ENCODE data around the gene FGD2. TPM values are rescaled to one million over a fixed set of nuclear protein-coding genes. Genes with fewer than 3 reads are reported as not detected.

FGD2 gene
- total and polyA plus RNA-seq, 10 of the 15 experiments (the other 5 are each of a cell fraction or from before 2014, with no cell fraction given) = 5.2 to 88.1 (median 33.2) TPM

DNA sequence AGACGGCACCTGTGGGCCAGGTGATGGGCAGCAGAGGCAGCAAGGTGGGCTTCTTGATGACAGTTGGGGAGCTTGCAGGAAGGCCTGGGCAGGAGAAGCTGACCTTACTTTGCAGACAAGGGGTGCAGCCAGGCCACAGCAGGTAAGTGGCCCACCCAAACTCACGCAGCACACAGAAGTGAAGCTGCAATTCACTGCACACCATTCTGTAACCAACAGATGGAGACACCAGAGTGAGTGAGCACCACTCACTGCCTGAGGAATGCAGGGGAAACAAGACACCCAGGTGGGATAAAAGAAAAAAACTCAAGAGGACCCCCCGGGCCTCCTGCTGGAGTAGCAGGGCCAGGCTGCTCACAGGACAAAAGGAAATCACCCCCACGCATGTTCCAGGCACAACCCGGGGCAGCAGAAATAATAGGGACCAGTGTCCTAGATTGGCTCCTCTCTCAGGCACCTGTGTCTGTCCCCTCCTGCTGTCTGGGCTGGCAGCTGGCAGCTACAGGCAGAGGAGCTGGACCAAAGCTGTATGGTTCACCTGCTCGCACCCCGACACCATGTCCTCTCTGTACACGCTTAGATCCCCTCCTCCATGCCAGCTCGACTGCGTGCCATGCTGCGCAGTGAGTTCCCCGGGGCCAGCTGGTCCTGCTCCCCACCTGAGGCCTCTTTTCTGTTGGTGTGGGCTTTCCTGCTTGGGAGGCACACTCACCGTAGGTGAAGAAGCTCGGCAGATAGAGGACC is 24.4 kb upstream of the FGD2 start:
- Histone ChIP-seq H3K9ac (ENCODE audit: control insufficient read depth, insufficient read depth, low read length) (peak overlapping the region; percentile 25; the same call in 1 of the 2 replicates), H3K36me3 (ENCODE audit: control insufficient read depth in 2 of 2, insufficient read depth in 2 of 2, low read length in 1 of 2) (peaks cover 17 to 28% of the 10 kb centered on the region in 2 experiments), H2AFZ (ENCODE audit: control insufficient read depth, low read depth, low read length) (no peak overlapping the region), H3K9me3 (replicated peaks; ENCODE audit: control insufficient read depth, insufficient read depth, low read length) (no peaks in the 10 kb centered on the region), H3K4me2 (ENCODE audit: control insufficient read depth, insufficient read depth) (0 out of 2 replicates have a peak overlapping the region, but pooled peaks have one; percentile 13), H4K20me1 (ENCODE audit: control insufficient read depth, insufficient read depth) (peaks cover 14% of the 10 kb centered on the region), H3K79me2 (ENCODE audit: control insufficient read depth, insufficient read depth, low read length) (peaks cover 63% of the 10 kb centered on the region), H3K4me3 (no peak overlapping the region), H3K27me3 (replicated peaks in 1 of 2; ENCODE audit: control insufficient read depth in 2 of 2, insufficient read depth in 2 of 2, low read length in 1 of 2) (no peaks in the 10 kb centered on the region), H3K27ac (ENCODE audit: control insufficient read depth, insufficient read depth) (no peak overlapping the region), H3K4me1 (ENCODE audit: control insufficient read depth, insufficient read depth, low read length) (peaks cover 9% of the 10 kb centered on the region)
- POLR2A ChIA-PET = interaction anchor here (0.5 to 1.1 kb wide), 5 partner anchors 9 to 467 kb away, joined by 3 to 4 read pairs (median 3); no protein-coding TSS in a partner anchor
- no peak for DNase-seq (ENCODE audit: low read depth, low spot score)
- in situ Hi-C loops (cut with MboI) = no loop called here
- intact Hi-C loops (cut with micrococcal nuclease; ENCODE audit: unreplicated experiment) = loop anchor here (1.0 kb wide), 1 partner anchor 37 kb away; no protein-coding TSS in a partner anchor
- no peak for ATAC-seq
- TF ChIP-seq, protein P1, sequence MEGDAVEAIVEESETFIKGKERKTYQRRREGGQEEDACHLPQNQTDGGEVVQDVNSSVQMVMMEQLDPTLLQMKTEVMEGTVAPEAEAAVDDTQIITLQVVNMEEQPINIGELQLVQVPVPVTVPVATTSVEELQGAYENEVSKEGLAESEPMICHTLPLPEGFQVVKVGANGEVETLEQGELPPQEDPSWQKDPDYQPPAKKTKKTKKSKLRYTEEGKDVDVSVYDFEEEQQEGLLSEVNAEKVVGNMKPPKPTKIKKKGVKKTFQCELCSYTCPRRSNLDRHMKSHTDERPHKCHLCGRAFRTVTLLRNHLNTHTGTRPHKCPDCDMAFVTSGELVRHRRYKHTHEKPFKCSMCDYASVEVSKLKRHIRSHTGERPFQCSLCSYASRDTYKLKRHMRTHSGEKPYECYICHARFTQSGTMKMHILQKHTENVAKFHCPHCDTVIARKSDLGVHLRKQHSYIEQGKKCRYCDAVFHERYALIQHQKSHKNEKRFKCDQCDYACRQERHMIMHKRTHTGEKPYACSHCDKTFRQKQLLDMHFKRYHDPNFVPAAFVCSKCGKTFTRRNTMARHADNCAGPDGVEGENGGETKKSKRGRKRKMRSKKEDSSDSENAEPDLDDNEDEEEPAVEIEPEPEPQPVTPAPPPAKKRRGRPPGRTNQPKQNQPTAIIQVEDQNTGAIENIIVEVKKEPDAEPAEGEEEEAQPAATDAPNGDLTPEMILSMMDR (IDR thresholded peaks at IDR 0.05 in 2 of 3, conservative IDR thresholded peaks at IDR 0.05 in 1 of 3; ENCODE audit: control insufficient read depth in 2 of 3, extremely low read depth in 1 of 3, insufficient read depth in 1 of 3, low read depth in 3 of 3, low read length in 3 of 3) = peak in 2 of 3 experiments; percentile 22; a peak in 2 of 6 replicates
- TF ChIP-seq, protein P2, sequence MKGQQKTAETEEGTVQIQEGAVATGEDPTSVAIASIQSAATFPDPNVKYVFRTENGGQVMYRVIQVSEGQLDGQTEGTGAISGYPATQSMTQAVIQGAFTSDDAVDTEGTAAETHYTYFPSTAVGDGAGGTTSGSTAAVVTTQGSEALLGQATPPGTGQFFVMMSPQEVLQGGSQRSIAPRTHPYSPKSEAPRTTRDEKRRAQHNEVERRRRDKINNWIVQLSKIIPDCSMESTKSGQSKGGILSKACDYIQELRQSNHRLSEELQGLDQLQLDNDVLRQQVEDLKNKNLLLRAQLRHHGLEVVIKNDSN (IDR thresholded peaks at IDR 0.05; ENCODE audit: borderline replicate concordance, extremely low read length, insufficient read depth, low read depth, low read length) = no peak
- TF ChIP-seq RUNX3 (IDR thresholded peaks at IDR 0.05; ENCODE audit: low read length) (no peak), POLR2AphosphoS5 (IDR thresholded peaks at IDR 0.05; ENCODE audit: low read length) (no peak; the same call in 1 of the 2 replicates), JUND (IDR thresholded peaks at IDR 0.05; ENCODE audit: low read depth, low read length) (no peak), IRF4 (IDR thresholded peaks at IDR 0.05; ENCODE audit: low read depth, low read length) (no peak), POLR2A (IDR thresholded peaks at IDR 0.05; ENCODE audit: low read depth, low read length) (peak; percentile 33; the same call in 1 of the 2 replicates)
- TF ChIP-seq, protein P3, sequence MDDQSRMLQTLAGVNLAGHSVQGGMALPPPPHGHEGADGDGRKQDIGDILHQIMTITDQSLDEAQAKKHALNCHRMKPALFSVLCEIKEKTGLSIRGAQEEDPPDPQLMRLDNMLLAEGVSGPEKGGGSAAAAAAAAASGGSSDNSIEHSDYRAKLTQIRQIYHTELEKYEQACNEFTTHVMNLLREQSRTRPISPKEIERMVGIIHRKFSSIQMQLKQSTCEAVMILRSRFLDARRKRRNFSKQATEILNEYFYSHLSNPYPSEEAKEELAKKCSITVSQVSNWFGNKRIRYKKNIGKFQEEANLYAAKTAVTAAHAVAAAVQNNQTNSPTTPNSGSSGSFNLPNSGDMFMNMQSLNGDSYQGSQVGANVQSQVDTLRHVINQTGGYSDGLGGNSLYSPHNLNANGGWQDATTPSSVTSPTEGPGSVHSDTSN (IDR thresholded peaks at IDR 0.05; ENCODE audit: insufficient replicate concordance, low read depth, low read length) = no peak
- CTCF ChIA-PET = interaction anchor here (1.0 to 3.7 kb wide), 9 partner anchors 10 to 229 kb away, joined by 3 to 49 read pairs (median 5); no protein-coding TSS in a partner anchor
- SMC1A ChIA-PET (ENCODE audit: uncharacterized antibody, unreplicated experiment) = interaction anchor here (1.0 to 7.3 kb wide), 4 partner anchors 26 to 226 kb away, joined by 3 to 60 read pairs (median 10); no protein-coding TSS in a partner anchor
- no TSS peak for BruUV-seq (replicated peaks)
- RAD21 ChIA-PET (ENCODE audit: unreplicated experiment) = interaction anchor here (1.2 to 5.5 kb wide), 3 partner anchors 20 to 37 kb away, joined by 4 to 35 read pairs (median 10); no protein-coding TSS in a partner anchor
- FAIRE-seq = no peak
- WGBS (ENCODE audit: insufficient coverage, insufficient replicate concordance, low lambda C conversion rate, missing lambda C conversion rate) = 69% methylated on average over 14 of the region's 14 CpGs
